Neutrophil (primary cell): Measurements from ENCODE around the gene KASH5.
A peak's percentile ranks its signal among the peaks of the same experiment; 100 is the strongest.

Experiments
- H3K27ac ChIP-seq: fragments of 200-600 bp; sonication (generic); 2 replicates; pipeline ENCODE4 v1.5.1; 2016; ENCODE audit warnings: mild to moderate bottlenecking, moderate library complexity
- H3K27me3 ChIP-seq: fragments of 200-600 bp; sonication (generic); 2 replicates; pipeline ENCODE4 v1.6.0; 2016; ENCODE audit warnings: mild to moderate bottlenecking
- H3K36me3 ChIP-seq: fragments of 200-600 bp; sonication (generic); 2 replicates; pipeline ENCODE4 v1.5.1; 2017
- H3K4me1 ChIP-seq, 2 experiments: fragments of 200-600 bp in 1 of 2; sonication (generic) in 1 of 2; 1 replicate in 1 of 2; 2 replicates in 1 of 2; pipeline versions ENCODE4 v1.5.1 to v1.6.1; 2013 to 2016; ENCODE audit warnings: low read depth in 1 of 2, low read length in 1 of 2, mild to moderate bottlenecking in 1 of 2, moderate library complexity in 1 of 2; ENCODE audit not compliant: control insufficient read depth in 1 of 2, insufficient read depth in 1 of 2
- H3K4me3 ChIP-seq, 2 experiments: fragments of 200-600 bp in 1 of 2; sonication (generic) in 1 of 2; 1 replicate in 1 of 2; 2 replicates in 1 of 2; pipeline ENCODE4 v1.5.1; 2013 to 2016; ENCODE audit warnings: low read depth in 1 of 2, low read length in 1 of 2, mild to moderate bottlenecking in 1 of 2, moderate library complexity in 1 of 2
- H3K9me3 ChIP-seq: fragments of 200-600 bp; sonication (generic); 2 replicates; pipeline ENCODE4 v1.5.1; 2016
- CTCF ChIP-seq: fragments of 200-600 bp; sonication (generic); IDR thresholded peaks from 2 replicates; pipeline ENCODE4 v1.5.1; 2016; ENCODE audit warnings: antibody characterized with exemption

The KASH5 gene

GRCh38 chr19:49403404-49404187 is 15.5 kb downstream of the KASH5 start:
- Histone ChIP-seq H3K4me1 (no peaks in the 10 kb centered on the region), H3K27me3 (no peaks in the 10 kb centered on the region), H3K9me3 (no peaks in the 10 kb centered on the region), H3K27ac (no peak overlapping the region), H3K36me3 (no peaks in the 10 kb centered on the region), H3K4me3 (no peak overlapping the region)
- TF ChIP-seq CTCF: no peak

GRCh38 chr19:49407079-49407478 is 19.0 kb downstream of the KASH5 start:
- Histone ChIP-seq H3K9me3 (no peaks in the 10 kb centered on the region), H3K4me3 (no peak overlapping the region), H3K27me3 (no peaks in the 10 kb centered on the region), H3K36me3 (no peaks in the 10 kb centered on the region), H3K27ac (no peak overlapping the region), H3K4me1 (peaks cover 12 to 16% of the 10 kb centered on the region in 2 experiments)
- TF ChIP-seq CTCF: no peak

GRCh38 chr19:49407482-49408015 is 19.5 kb downstream of the KASH5 start:
- Histone ChIP-seq H3K4me1 (peaks cover 12 to 16% of the 10 kb centered on the region in 2 experiments), H3K4me3 (no peak overlapping the region), H3K36me3 (no peaks in the 10 kb centered on the region), H3K27ac (no peak overlapping the region), H3K9me3 (no peaks in the 10 kb centered on the region), H3K27me3 (no peaks in the 10 kb centered on the region)
- no peak for TF ChIP-seq CTCF

- Histone ChIP-seq H3K9me3 (no peaks in the 10 kb centered on the region), H3K27ac (peak overlapping the region; percentile 72), H3K36me3 (no peaks in the 10 kb centered on the region), H3K27me3 (no peaks in the 10 kb centered on the region), H3K4me1 (peaks cover 12 to 16% of the 10 kb centered on the region in 2 experiments), H3K4me3 (no peak overlapping the region)
- TF ChIP-seq CTCF: no peak
Measured at GRCh38 chr19:49408816-49409440, 20.9 kb downstream of the KASH5 start.

GRCh38 chr19:49409441-49410029 is 21.5 kb downstream of the KASH5 start:
- Histone ChIP-seq H3K36me3 (no peaks in the 10 kb centered on the region), H3K27ac (peak overlapping the region; percentile 72), H3K4me3 (no peak overlapping the region), H3K9me3 (no peaks in the 10 kb centered on the region), H3K27me3 (no peaks in the 10 kb centered on the region), H3K4me1 (peaks cover 12 to 16% of the 10 kb centered on the region in 2 experiments)
- no peak for TF ChIP-seq CTCF
